ENCODE measurements around the gene ENPEP.

Gene ENPEP

DNA sequence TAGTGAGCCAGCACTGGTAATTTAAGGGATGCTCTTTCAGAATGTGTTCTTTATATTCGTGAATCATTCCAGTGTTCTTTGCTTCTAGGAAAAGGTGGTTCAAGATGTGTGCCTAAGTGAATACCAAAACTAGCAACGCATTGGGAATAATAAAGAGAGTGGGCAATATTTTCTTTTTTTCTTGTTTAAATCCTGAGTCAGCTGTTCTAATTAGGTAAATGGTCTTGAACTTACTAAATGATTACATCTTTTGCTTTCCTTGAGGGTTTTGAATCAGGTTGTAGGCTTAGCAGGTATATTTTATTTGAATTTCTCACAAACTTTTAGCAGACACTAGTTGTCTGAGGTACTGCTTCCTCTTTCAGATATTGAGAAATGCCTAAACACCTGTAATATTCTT is 29.5 kb downstream of the ENPEP start:
- TF ChIP-seq, protein P1, sequence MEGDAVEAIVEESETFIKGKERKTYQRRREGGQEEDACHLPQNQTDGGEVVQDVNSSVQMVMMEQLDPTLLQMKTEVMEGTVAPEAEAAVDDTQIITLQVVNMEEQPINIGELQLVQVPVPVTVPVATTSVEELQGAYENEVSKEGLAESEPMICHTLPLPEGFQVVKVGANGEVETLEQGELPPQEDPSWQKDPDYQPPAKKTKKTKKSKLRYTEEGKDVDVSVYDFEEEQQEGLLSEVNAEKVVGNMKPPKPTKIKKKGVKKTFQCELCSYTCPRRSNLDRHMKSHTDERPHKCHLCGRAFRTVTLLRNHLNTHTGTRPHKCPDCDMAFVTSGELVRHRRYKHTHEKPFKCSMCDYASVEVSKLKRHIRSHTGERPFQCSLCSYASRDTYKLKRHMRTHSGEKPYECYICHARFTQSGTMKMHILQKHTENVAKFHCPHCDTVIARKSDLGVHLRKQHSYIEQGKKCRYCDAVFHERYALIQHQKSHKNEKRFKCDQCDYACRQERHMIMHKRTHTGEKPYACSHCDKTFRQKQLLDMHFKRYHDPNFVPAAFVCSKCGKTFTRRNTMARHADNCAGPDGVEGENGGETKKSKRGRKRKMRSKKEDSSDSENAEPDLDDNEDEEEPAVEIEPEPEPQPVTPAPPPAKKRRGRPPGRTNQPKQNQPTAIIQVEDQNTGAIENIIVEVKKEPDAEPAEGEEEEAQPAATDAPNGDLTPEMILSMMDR (IDR thresholded peaks at IDR 0.05; ENCODE audit: borderline replicate concordance, control extremely low read depth, extremely low read depth, insufficient read depth, missing control alignments), result no peak
- in situ Hi-C loops (cut with MboI; ENCODE audit: low sequenced_read_pairs, unreplicated experiment), result loop anchor here (10.0 to 25.0 kb wide), 4 partner anchors 161 to 1093 kb away; no protein-coding TSS in a partner anchor
- no peak for DNase-seq (ENCODE audit: low spot score)

DNA sequence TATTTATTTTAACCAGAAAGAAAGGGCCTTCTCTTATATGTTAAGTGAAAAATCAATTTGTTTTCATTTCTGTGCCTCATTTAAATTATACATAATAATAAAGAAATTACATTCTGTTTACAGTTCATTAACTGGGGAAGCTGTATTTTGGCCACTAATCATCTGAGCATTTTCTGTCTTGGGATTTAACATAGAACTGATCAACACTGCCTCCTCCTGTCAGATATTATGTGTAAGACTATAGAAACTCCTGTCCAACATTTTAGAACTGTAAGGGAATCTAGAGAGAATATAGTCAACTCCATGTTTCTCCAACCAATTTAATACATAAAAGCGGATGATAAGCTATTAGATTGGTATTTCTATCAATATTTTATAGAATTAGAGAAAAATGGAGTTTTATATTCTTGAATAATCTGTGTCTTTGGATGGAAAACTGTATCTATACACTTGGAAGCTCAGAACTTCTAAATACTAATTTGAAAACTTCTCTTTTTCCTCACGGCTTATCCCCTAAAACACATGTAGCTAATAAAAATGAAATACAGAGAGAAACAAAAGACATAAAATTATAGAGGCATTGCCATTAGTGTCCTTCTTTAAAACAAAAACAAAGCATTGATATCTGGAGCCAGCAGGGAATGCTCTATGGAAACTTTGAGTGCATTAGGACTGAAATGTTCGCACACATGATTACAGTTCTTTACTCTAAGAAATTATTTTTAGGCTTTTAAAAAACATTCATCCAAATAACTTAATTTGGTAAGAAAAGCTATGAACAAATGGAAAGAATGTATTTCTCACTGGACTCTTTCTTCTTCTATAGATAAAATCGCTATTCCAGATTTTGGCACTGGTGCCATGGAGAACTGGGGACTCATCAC is 33.1 kb downstream of the ENPEP start:
- in situ Hi-C loops (cut with MboI; ENCODE audit: low sequenced_read_pairs, unreplicated experiment), result loop anchor here (10.0 to 25.0 kb wide), 4 partner anchors 164 to 1097 kb away; no protein-coding TSS in a partner anchor
- DNase-seq (ENCODE audit: low spot score), result peak; percentile 42
- TF ChIP-seq, protein P1 (IDR thresholded peaks at IDR 0.05; ENCODE audit: borderline replicate concordance, control extremely low read depth, extremely low read depth, insufficient read depth, missing control alignments), result peak; percentile 35

DNA sequence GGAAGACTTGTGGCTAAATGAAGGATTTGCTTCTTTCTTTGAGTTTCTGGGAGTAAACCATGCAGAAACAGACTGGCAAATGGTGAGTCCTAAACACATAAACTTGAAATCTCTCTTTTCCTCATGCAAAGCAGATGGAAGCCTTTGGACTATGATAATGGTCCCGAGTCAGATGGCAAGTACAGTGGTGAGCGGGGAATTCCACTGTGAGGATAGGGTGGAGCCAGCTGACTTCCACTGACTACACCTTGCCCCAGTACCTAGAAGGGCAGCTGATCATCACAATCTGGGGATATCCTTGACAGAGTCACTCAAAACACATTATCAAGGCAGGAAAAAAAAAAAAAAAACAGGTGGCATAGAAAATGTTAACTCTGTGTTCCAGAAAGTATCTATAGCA is 34.3 kb downstream of the ENPEP start:
- DNase-seq (ENCODE audit: low spot score), result no peak
- in situ Hi-C loops (cut with MboI; ENCODE audit: low sequenced_read_pairs, unreplicated experiment), result loop anchor here (25.0 kb wide), 2 partner anchors 298 to 1098 kb away; no protein-coding TSS in a partner anchor

DNA sequence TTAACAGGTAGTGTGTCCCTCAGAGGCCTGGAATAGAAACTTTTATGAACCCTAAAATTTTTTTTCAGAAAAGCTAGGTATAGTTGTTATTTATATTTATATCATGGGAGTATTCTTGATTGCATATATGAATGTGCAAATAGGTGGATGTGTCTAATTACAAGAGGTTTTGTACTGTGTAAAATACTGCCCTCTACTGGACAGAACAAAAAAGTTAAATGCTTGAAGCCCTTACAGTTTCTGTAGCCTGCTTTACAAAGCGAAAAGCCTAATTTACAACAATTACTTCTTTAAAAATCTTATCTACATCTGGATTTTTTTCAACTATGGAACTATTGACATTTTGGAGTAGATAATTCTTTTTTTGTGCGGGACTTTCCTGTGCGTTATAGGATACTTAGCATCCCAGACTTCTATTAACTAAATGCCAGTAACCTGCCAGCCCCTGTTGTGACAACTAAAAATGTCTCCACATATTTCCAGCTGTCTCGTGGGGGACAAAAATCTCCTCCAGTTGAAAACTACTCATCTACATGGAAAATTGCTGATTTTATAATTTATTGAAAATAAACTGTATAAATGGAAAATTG is 35.1 kb downstream of the ENPEP start:
- TF ChIP-seq, protein P1 (IDR thresholded peaks at IDR 0.05; ENCODE audit: borderline replicate concordance, control extremely low read depth, extremely low read depth, insufficient read depth, missing control alignments), result peak; percentile 50
- in situ Hi-C loops (cut with MboI; ENCODE audit: low sequenced_read_pairs, unreplicated experiment), result loop anchor here (25.0 kb wide), 2 partner anchors 299 to 1099 kb away; no protein-coding TSS in a partner anchor
- DNase-seq (ENCODE audit: low spot score), result peak; percentile 43

More for the DNA sequence above, 34.3 kb downstream of the ENPEP start:
- TF ChIP-seq, protein P1 (IDR thresholded peaks at IDR 0.05; ENCODE audit: borderline replicate concordance, control extremely low read depth, extremely low read depth, insufficient read depth, missing control alignments), result no peak

DNA sequence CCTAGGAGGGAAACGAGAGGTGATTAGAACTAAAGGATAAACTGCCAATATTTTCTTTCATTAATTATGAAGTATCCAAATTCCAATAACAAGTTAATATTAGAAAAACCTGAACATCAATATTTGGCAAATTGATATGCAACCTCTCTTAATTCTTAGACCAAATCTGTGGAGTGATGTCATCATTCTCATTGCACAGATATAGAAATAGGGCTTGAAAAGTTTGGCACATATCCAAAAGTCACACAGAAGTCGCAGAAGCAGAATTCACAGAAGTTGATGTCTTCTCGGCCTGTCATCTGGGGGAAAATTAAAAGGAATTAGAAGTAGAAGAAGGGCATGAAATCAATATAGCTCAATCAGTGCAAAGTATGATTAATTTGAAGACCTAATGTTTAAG is 36.9 kb downstream of the ENPEP start:
- in situ Hi-C loops (cut with MboI; ENCODE audit: low sequenced_read_pairs, unreplicated experiment), result loop anchor here (25.0 kb wide), 2 partner anchors 301 to 1101 kb away; no protein-coding TSS in a partner anchor
- TF ChIP-seq, protein P1 (IDR thresholded peaks at IDR 0.05; ENCODE audit: borderline replicate concordance, control extremely low read depth, extremely low read depth, insufficient read depth, missing control alignments), result no peak

DNA sequence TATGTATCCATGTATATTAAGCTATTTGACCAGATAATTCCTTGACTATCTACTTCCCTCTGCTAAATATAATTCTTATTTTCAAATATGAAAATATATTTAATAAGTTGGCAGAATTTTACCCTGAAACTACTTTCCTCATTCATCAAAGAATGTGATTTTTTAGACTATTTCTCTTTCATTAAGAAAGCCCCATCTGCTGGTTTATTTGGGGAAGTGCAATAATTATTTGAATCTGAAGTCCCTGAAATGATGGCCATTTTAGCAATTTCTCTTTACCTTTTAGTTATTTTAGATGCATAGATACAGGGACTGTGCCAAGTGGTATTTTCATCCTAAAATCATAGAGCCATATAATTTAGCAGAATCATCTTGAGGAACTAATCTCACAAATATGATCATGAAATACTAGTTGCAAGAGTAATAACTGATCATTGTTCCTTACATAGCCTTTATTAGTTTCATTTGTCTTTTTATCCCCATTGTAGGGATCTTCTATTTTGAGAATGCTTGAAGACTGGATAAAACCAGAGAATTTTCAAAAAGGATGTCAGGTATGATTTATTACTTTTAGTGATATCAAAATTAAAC is 39.0 kb downstream of the ENPEP start:
- no peak for DNase-seq (ENCODE audit: low spot score)
- TF ChIP-seq, protein P1 (IDR thresholded peaks at IDR 0.05; ENCODE audit: borderline replicate concordance, control extremely low read depth, extremely low read depth, insufficient read depth, missing control alignments), result peak; percentile 24
- in situ Hi-C loops (cut with MboI; ENCODE audit: low sequenced_read_pairs, unreplicated experiment), result loop anchor here (5.0 to 25.0 kb wide), 3 partner anchors 303 to 1103 kb away; no protein-coding TSS in a partner anchor

More for the DNA sequence above, 36.9 kb downstream of the ENPEP start:
- DNase-seq (ENCODE audit: low spot score), result no peak
